Activated B cell treated with CpG ODN at 0.5 μM for 24 hours (primary cell): ENCODE measurements around the gene MAN1A2. TPM values are rescaled to one million over a fixed set of nuclear protein-coding genes. Genes with fewer than 3 reads are reported as not detected.

Experiments
- ATAC-seq: fragments of 200-7000 bp; cut with Tn5 transposase; one replicate; pipeline ENCODE4 v1.10.0; 2021; ENCODE audit warnings: low read depth, mild to moderate bottlenecking, moderate library complexity
- CTCF ChIA-PET: fragments of 350-600 bp; sonication (Branson Sonifier 250); formaldehyde crosslinking; loops from one replicate; lab custom pipeline; 2021; ENCODE audit warnings: antibody characterized with exemption; lab: Charles Lee
- POLR2A ChIA-PET: fragments of 350-600 bp; sonication (Branson Sonifier 250); formaldehyde crosslinking; loops from one replicate; lab custom pipeline; 2021; ENCODE audit warnings: antibody characterized with exemption; lab: Charles Lee
- DNase-seq: peaks from one replicate; pipeline ENCODE4 v3.0.0; 2022
- H3K27ac Mint-ChIP-seq: one replicate; pipeline ENCODE4 v1.8.0; 2020; ENCODE audit warnings: mixed read lengths
- H3K27me3 Mint-ChIP-seq: one replicate; pipeline ENCODE4 v1.8.0; 2021; ENCODE audit warnings: mixed read lengths
- H3K36me3 Mint-ChIP-seq: one replicate; pipeline ENCODE4 v1.8.0; 2021; ENCODE audit warnings: low read depth, mixed read lengths
- H3K4me1 Mint-ChIP-seq: one replicate; pipeline ENCODE4 v1.8.0; 2021; ENCODE audit warnings: mixed read lengths
- H3K4me3 Mint-ChIP-seq: one replicate; pipeline ENCODE4 v1.8.0; 2020; ENCODE audit warnings: mild to moderate bottlenecking, mixed read lengths
- H3K9me3 Mint-ChIP-seq: one replicate; pipeline ENCODE4 v1.8.0; 2020; ENCODE audit warnings: mixed read lengths
- intact Hi-C: fragments of 100-400 bp; cut with micrococcal nuclease; formaldehyde crosslinking; loops from one replicate; pipeline ENCODE4 v1.15.1; 2024
- total RNA-seq: library from RNA; stranded (reverse); gene quantifications from 2 replicates; pipeline ENCODE4 v1.2.3, GENCODE V29; 2022
- TF ChIP-seq, protein P1 (sequence below): fragments of 200-600 bp; IDR thresholded peaks from one replicate; pipeline ENCODE4 v1.8.0; 2022; ENCODE audit warnings: antibody characterized with exemption, mild to moderate bottlenecking

The MAN1A2 gene
- total RNA-seq, 1 donor from 2014 or later, result 46.0 TPM

DNA sequence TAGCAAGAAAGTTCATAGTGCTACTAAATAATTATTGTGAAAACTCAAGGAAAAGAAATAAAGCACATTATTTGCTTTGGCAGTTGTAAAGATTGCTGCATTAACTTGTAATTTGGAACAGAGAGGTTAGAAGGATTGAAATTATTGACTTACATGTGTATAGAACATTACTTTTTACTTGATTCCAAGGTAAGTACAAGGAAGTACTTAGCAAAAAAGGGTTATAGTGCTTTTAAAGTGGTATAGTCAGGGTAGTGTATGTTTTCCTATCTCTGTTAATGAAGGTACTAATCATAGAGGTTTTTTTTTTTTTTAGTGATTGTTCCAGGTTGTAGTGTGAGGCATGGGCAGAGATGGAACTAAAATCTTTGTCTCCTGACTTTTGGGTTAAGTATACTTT lies 29.4 kb downstream of the MAN1A2 start:
- intact Hi-C loops, result loop anchor here (1.0 to 5.0 kb wide), 2 partner anchors 13 to 41 kb away; no protein-coding TSS in a partner anchor
- DNase-seq (no peak), ATAC-seq (no peak)
- Mint-ChIP-seq H3K4me1 (peaks cover 42% of the 10 kb centered on the region), H3K36me3 (peaks cover 5% of the 10 kb centered on the region), H3K9me3 (no peaks in the 10 kb centered on the region), H3K4me3 (no peak overlapping the region), H3K27ac (no peak overlapping the region), H3K27me3 (no peaks in the 10 kb centered on the region)
- TF ChIP-seq, protein P1, sequence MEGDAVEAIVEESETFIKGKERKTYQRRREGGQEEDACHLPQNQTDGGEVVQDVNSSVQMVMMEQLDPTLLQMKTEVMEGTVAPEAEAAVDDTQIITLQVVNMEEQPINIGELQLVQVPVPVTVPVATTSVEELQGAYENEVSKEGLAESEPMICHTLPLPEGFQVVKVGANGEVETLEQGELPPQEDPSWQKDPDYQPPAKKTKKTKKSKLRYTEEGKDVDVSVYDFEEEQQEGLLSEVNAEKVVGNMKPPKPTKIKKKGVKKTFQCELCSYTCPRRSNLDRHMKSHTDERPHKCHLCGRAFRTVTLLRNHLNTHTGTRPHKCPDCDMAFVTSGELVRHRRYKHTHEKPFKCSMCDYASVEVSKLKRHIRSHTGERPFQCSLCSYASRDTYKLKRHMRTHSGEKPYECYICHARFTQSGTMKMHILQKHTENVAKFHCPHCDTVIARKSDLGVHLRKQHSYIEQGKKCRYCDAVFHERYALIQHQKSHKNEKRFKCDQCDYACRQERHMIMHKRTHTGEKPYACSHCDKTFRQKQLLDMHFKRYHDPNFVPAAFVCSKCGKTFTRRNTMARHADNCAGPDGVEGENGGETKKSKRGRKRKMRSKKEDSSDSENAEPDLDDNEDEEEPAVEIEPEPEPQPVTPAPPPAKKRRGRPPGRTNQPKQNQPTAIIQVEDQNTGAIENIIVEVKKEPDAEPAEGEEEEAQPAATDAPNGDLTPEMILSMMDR, result no peak
- ChIA-PET POLR2A (no interaction called here), CTCF (no interaction called here)

DNA sequence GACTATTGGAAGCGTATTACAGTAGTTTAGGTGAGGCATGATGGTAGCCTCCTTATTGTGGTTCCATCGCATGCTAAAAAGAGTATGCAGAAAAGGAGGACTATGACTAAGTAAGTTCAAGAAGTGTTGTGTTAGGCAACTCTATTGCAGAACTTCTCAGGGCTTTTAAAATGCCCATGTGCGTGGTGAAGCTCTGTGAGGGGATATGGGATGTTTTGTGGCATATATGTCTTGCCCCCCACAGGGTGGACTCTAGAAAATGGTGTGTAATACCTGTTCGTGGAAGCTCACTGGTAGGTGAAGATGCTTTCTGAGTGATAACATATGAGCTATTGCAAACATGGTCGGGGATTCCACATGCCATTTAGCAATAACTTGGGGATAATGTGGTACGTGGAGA lies 31.7 kb downstream of the MAN1A2 start:
- peaks cover 6% of the 10 kb centered on the region for H3K9me3 Mint-ChIP-seq
- TF ChIP-seq, protein P1, result no peak
- intact Hi-C loops, result loop anchor here (5.0 kb wide), 1 partner anchor 38 kb away; no protein-coding TSS in a partner anchor
- no peak for ATAC-seq
- no peak overlapping the region for H3K27ac Mint-ChIP-seq
- H3K27me3 Mint-ChIP-seq, result no peaks in the 10 kb centered on the region
- ChIA-PET POLR2A (interaction anchor here (0.5 kb wide), 1 partner anchor 115 kb away, joined by 5 read pairs; no protein-coding TSS in a partner anchor), CTCF (no interaction called here)
- no peak overlapping the region for H3K4me3 Mint-ChIP-seq
- no peak for DNase-seq
- H3K36me3 Mint-ChIP-seq, result peaks cover 25% of the 10 kb centered on the region
- peaks cover 25% of the 10 kb centered on the region for H3K4me1 Mint-ChIP-seq

DNA sequence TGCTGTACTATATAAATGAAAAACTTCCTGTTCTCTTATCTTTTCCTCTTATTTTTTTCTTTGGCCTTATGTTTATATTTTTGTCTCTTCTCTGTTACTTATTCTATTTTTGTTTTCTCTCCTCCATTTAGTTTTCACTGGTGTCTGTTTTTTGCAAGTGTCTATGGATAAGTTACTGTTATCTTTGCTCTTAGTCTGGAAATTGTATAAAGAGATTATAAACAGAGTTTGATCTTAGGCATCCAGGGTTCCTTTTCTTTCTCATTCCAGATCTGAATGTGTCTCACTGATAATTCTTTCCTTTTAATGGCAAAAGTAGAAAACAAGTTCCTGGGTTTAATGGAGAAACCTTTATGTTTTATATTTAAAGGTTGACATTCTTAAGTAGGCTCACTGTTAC lies 34.5 kb downstream of the MAN1A2 start:
- ATAC-seq (no peak), DNase-seq (no peak)
- H3K27ac Mint-ChIP-seq, result no peak overlapping the region
- POLR2A ChIA-PET, result no interaction called here
- peaks cover 10% of the 10 kb centered on the region for H3K4me1 Mint-ChIP-seq
- CTCF ChIA-PET, result no interaction called here
- H3K9me3 Mint-ChIP-seq, result peaks cover 6% of the 10 kb centered on the region
- no peaks in the 10 kb centered on the region for H3K27me3 Mint-ChIP-seq
- TF ChIP-seq, protein P1, result no peak
- intact Hi-C loops, result no loop called here
- H3K4me3 Mint-ChIP-seq, result no peak overlapping the region
- H3K36me3 Mint-ChIP-seq, result peaks cover 43% of the 10 kb centered on the region

DNA sequence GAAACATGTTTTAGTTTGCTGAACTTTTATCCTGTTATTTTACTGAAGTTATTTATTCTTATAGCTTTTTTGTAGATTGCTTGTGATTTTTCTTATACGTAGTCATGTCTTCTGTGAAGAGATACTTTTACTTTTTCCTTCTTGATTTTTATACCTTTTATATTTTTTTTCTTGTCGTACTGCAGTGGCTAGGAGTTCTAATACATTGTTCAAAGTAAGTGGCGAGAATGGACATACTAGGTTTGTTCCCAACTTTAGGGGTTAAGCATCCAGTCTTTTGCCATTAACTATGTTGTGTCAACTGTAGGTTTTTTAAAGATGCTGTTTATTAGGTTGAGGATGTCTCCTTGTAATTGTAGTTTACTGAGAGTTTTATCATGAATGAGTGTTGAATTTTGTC lies 36.3 kb downstream of the MAN1A2 start:
- ATAC-seq (no peak), DNase-seq (no peak)
- TF ChIP-seq, protein P1, result no peak
- Mint-ChIP-seq H3K27ac (no peak overlapping the region), H3K9me3 (peaks cover 6% of the 10 kb centered on the region), H3K27me3 (no peaks in the 10 kb centered on the region), H3K4me1 (peaks cover 6% of the 10 kb centered on the region), H3K4me3 (no peak overlapping the region), H3K36me3 (peaks cover 56% of the 10 kb centered on the region)
- CTCF ChIA-PET, result no interaction called here
- intact Hi-C loops, result no loop called here
- POLR2A ChIA-PET, result no interaction called here

DNA sequence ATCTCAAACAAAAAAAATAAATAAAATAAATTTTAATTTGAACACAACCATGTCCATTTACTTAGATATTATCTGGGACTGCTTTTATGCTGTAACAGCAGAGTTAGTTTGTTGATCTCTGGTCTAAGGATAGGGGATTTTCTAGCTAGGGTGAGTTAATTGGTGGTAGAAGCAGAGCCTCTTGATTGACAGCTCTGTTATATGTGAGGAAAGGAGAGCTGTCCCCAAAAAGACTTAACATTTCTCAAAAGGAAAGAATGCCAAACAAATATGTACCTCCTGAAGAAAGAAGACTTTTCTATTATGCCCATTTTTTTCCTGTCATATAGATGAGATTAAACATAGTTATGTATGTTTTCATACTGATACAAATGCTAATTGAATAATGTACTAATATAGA lies 37.8 kb downstream of the MAN1A2 start:
- ATAC-seq (no peak), DNase-seq (no peak)
- H3K27ac Mint-ChIP-seq, result no peak overlapping the region
- peaks cover 61% of the 10 kb centered on the region for H3K36me3 Mint-ChIP-seq
- H3K4me1 Mint-ChIP-seq, result peaks cover 3% of the 10 kb centered on the region
- ChIA-PET CTCF (no interaction called here), POLR2A (no interaction called here)
- TF ChIP-seq, protein P1, result no peak
- no peak overlapping the region for H3K4me3 Mint-ChIP-seq
- peaks cover 6% of the 10 kb centered on the region for H3K9me3 Mint-ChIP-seq
- H3K27me3 Mint-ChIP-seq, result no peaks in the 10 kb centered on the region
- intact Hi-C loops, result no loop called here
